Urinary bladder (tissue), 4 donors: Measurements from ENCODE around the gene EHHADH. TPM values are rescaled to one million over a fixed set of nuclear protein-coding genes. Genes with fewer than 3 reads are reported as not detected.
A peak's percentile ranks its signal among the peaks of the same experiment; 100 is the strongest.
"Not testable (repeated sequence)": the region's sequence is repeated elsewhere in the genome, so short reads cannot be mapped to it uniquely, and the experiment has no call there.

ENCODE experiments used
- DNase-seq: peaks from one replicate; pipeline ENCODE4 v3.0.0-alpha.2; 2015; ENCODE audit errors: extremely low spot score
- H3K27ac ChIP-seq: one replicate; pipeline ENCODE4 v1.5.1; 2013; ENCODE audit warnings: low read depth, mild to moderate bottlenecking, moderate library complexity
- H3K36me3 ChIP-seq: one replicate; pipeline ENCODE4 v1.6.1; 2013; ENCODE audit warnings: mild to moderate bottlenecking, moderate library complexity; ENCODE audit not compliant: insufficient read depth
- H3K4me1 ChIP-seq: one replicate; pipeline ENCODE4 v1.6.1; 2013; ENCODE audit warnings: mild to moderate bottlenecking, moderate library complexity; ENCODE audit not compliant: insufficient read depth
- H3K4me3 ChIP-seq: one replicate; pipeline ENCODE4 v1.5.1; 2013; ENCODE audit warnings: low read depth, low read length
- WGBS: extraction: QIAGEN DNeasy Blood & Tissue Kit; methylation state at CpG from one replicate; pipeline ENCODE4 v1.1.7; 2013; 5-methylcytosine and 5-hydroxymethylcytosine counted together
- polyA plus RNA-seq: library from polyadenylated mRNA; stranded (reverse); fragments of 200-250 nt; gene quantifications from one replicate; pipeline ENCODE4 v1.2.3, GENCODE V29; 2013
- total RNA-seq: library from RNA; depleted of rRNA; stranded (reverse); fragments of >200 nt; gene quantifications from one replicate; pipeline ENCODE4 v1.2.3, GENCODE V29; 2014
- donor health status: healthy with polysubstance abuse.
- donor health status: healthy.

EHHADH gene
- total and polyA plus RNA-seq, 2 donors: 3.4 to 5.1 TPM

- H3K36me3 ChIP-seq, H3K4me1 ChIP-seq, H3K27ac ChIP-seq, DNase-seq, H3K4me3 ChIP-seq: not testable (repeated sequence)
- WGBS: 100% methylated on average over 1 of the region's 1 CpG
Observed at GRCh38 chr3:185226526-185226925, 27.3 kb downstream of the EHHADH start.

- Histone ChIP-seq H3K4me1 (no peaks in the 10 kb centered on the region), H3K4me3 (no peak overlapping the region), H3K36me3 (peaks cover 2% of the 10 kb centered on the region), H3K27ac (no peak overlapping the region)
- no peak for DNase-seq
Observed at GRCh38 chr3:185225523-185225922, 28.3 kb downstream of the EHHADH start.

GRCh38 chr3:185225080-185225479, 28.8 kb downstream of the EHHADH start:
- WGBS: 91% methylated on average over 1 of the region's 1 CpG
- no peaks in the 10 kb centered on the region for H3K4me1 ChIP-seq
- no peak overlapping the region for H3K27ac ChIP-seq
- H3K4me3 ChIP-seq: no peak overlapping the region
- H3K36me3 ChIP-seq: peaks cover 2% of the 10 kb centered on the region
- DNase-seq: no peak

- Histone ChIP-seq H3K27ac (no peak overlapping the region), H3K4me1 (no peaks in the 10 kb centered on the region), H3K4me3 (no peak overlapping the region), H3K36me3 (peaks cover 2% of the 10 kb centered on the region)
- DNase-seq: no peak
Observed at GRCh38 chr3:185221203-185221602, 32.6 kb downstream of the EHHADH start.

- 68% methylated on average over 3 of the region's 3 CpGs for WGBS
- peak overlapping the region; percentile 1 for H3K4me3 ChIP-seq
- no peaks in the 10 kb centered on the region for H3K36me3 ChIP-seq
- no peak overlapping the region for H3K27ac ChIP-seq
- DNase-seq: no peak
- no peaks in the 10 kb centered on the region for H3K4me1 ChIP-seq
Observed at GRCh38 chr3:185216607-185216958, 37.3 kb downstream of the EHHADH start.

- no peaks in the 10 kb centered on the region for H3K36me3 ChIP-seq
- H3K4me1 ChIP-seq: no peaks in the 10 kb centered on the region
- 32% methylated on average over 6 of the region's 6 CpGs for WGBS
- H3K4me3 ChIP-seq: peak overlapping the region; percentile 1
- H3K27ac ChIP-seq: no peak overlapping the region
- no peak for DNase-seq
Observed at GRCh38 chr3:185215873-185216606, 37.8 kb downstream of the EHHADH start.

GRCh38 chr3:185212559-185212958, 41.3 kb downstream of the EHHADH start:
- Histone ChIP-seq H3K4me1 (no peaks in the 10 kb centered on the region), H3K36me3 (no peaks in the 10 kb centered on the region), H3K27ac (no peak overlapping the region), H3K4me3 (no peak overlapping the region)
- no peak for DNase-seq
- 94% methylated on average over 5 of the region's 5 CpGs for WGBS

GRCh38 chr3:185212086-185212485, 41.8 kb downstream of the EHHADH start:
- Histone ChIP-seq H3K4me3 (no peak overlapping the region), H3K4me1 (no peaks in the 10 kb centered on the region), H3K27ac (no peak overlapping the region), H3K36me3 (no peaks in the 10 kb centered on the region)
- no peak for DNase-seq
- 96% methylated on average over 4 of the region's 4 CpGs for WGBS

- 86% methylated on average over 4 of the region's 4 CpGs for WGBS
- Histone ChIP-seq H3K4me3 (no peak overlapping the region), H3K36me3 (no peaks in the 10 kb centered on the region), H3K27ac (no peak overlapping the region), H3K4me1 (no peaks in the 10 kb centered on the region)
- no peak for DNase-seq
Observed at GRCh38 chr3:185210621-185211142, 43.2 kb downstream of the EHHADH start.

GRCh38 chr3:185208823-185209222, 45.0 kb downstream of the EHHADH start:
- 89% methylated on average over 1 of the region's 1 CpG for WGBS
- no peak for DNase-seq

GRCh38 chr3:185207931-185208746, 45.7 kb downstream of the EHHADH start:
- no peak for DNase-seq
- no peaks in the 10 kb centered on the region for H3K4me1 ChIP-seq
- no peak overlapping the region for H3K27ac ChIP-seq
- WGBS: 80% methylated on average over 6 of the region's 6 CpGs
- no peaks in the 10 kb centered on the region for H3K36me3 ChIP-seq
- no peak overlapping the region for H3K4me3 ChIP-seq

More at GRCh38 chr3:185208823-185209222, 45.0 kb downstream of the EHHADH start:
- H3K27ac ChIP-seq: no peak overlapping the region
- no peaks in the 10 kb centered on the region for H3K4me1 ChIP-seq
- no peaks in the 10 kb centered on the region for H3K36me3 ChIP-seq
- H3K4me3 ChIP-seq: no peak overlapping the region

- WGBS: 89% methylated on average over 2 of the region's 2 CpGs
- Histone ChIP-seq H3K36me3 (no peaks in the 10 kb centered on the region), H3K4me1 (no peaks in the 10 kb centered on the region), H3K27ac (no peak overlapping the region), H3K4me3 (no peak overlapping the region)
- no peak for DNase-seq
Observed at GRCh38 chr3:185207481-185207880, 46.4 kb downstream of the EHHADH start.

- Histone ChIP-seq H3K4me1 (no peaks in the 10 kb centered on the region), H3K4me3 (no peak overlapping the region), H3K27ac (no peak overlapping the region), H3K36me3 (no peaks in the 10 kb centered on the region)
- WGBS: 79% methylated on average over 7 of the region's 7 CpGs
- DNase-seq: no peak
Observed at GRCh38 chr3:185205865-185206264, 48.0 kb downstream of the EHHADH start.

GRCh38 chr3:185204894-185205293, 49.0 kb downstream of the EHHADH start:
- WGBS: 83% methylated on average over 2 of the region's 2 CpGs
- DNase-seq: no peak

More at GRCh38 chr3:185204894-185205293, 49.0 kb downstream of the EHHADH start:
- H3K4me1 ChIP-seq: no peaks in the 10 kb centered on the region
- no peak overlapping the region for H3K4me3 ChIP-seq
- H3K36me3 ChIP-seq: no peaks in the 10 kb centered on the region
- H3K27ac ChIP-seq: no peak overlapping the region
